H9 (cell line): ENCODE measurements around the gene ACAD10. TPM values are rescaled to one million over a fixed set of nuclear protein-coding genes. Genes with fewer than 3 reads are reported as not detected.

ENCODE experiments used
- DNase-seq: peaks from one replicate; pipeline ENCODE4 v3.0.0-alpha.2; 2017
- H2AFZ ChIP-seq: one replicate; pipeline ENCODE4 v1.6.1; 2013; ENCODE audit warnings: mild to moderate bottlenecking, low read length, control low read depth, moderate library complexity
- H2AK5ac ChIP-seq: 2 replicates; pipeline ENCODE4 v1.6.1; 2013; ENCODE audit warnings: low read length, control low read depth, mixed read lengths; ENCODE audit not compliant: insufficient read length
- H2BK120ac ChIP-seq: one replicate; pipeline ENCODE4 v1.6.1; 2013; ENCODE audit warnings: low read depth, mild to moderate bottlenecking, low read length, control low read depth, inconsistent platforms; ENCODE audit not compliant: poor library complexity, severe bottlenecking
- H2BK12ac ChIP-seq: 2 replicates; pipeline ENCODE4 v1.6.1; 2013; ENCODE audit warnings: low read length, control low read depth, mixed read lengths, low read depth; ENCODE audit not compliant: insufficient read length
- H2BK15ac ChIP-seq: 2 replicates; pipeline ENCODE4 v1.6.1; 2013; ENCODE audit warnings: low read depth, low read length, control low read depth
- H2BK20ac ChIP-seq: one replicate; pipeline ENCODE4 v1.6.1; 2013; ENCODE audit warnings: low read depth, mild to moderate bottlenecking, low read length, control low read depth, inconsistent platforms; ENCODE audit not compliant: poor library complexity, severe bottlenecking
- H2BK5ac ChIP-seq: 2 replicates; pipeline ENCODE4 v1.6.1; 2013; ENCODE audit warnings: low read length, control low read depth, mixed read lengths; ENCODE audit not compliant: insufficient read length
- H3K14ac ChIP-seq: 2 replicates; pipeline ENCODE4 v1.6.1; 2013; ENCODE audit warnings: low read length, control low read depth; ENCODE audit not compliant: insufficient read depth
- H3K18ac ChIP-seq: 2 replicates; pipeline ENCODE4 v1.6.1; 2013; ENCODE audit warnings: low read depth, mild to moderate bottlenecking, mixed read lengths, low read length, control low read depth; ENCODE audit not compliant: insufficient read length
- H3K23ac ChIP-seq: 2 replicates; pipeline ENCODE4 v1.6.1; 2013; ENCODE audit warnings: low read length, control low read depth, mixed read lengths, low read depth; ENCODE audit not compliant: insufficient read length
- H3K23me2 ChIP-seq: 2 replicates; pipeline ENCODE4 v1.6.1; 2013; ENCODE audit warnings: low read depth, mild to moderate bottlenecking, mixed read lengths, low read length, control low read depth; ENCODE audit not compliant: insufficient read length, poor library complexity, severe bottlenecking
- H3K27ac ChIP-seq: 2 replicates; pipeline ENCODE4 v1.5.1; 2013; ENCODE audit warnings: low read length, control low read depth, mixed read lengths, low read depth; ENCODE audit not compliant: insufficient read length
- H3K27me3 ChIP-seq: 2 replicates; pipeline ENCODE4 v1.6.1; 2013; ENCODE audit warnings: low read length, control low read depth, inconsistent platforms; ENCODE audit not compliant: insufficient read depth
- H3K4ac ChIP-seq: 2 replicates; pipeline ENCODE4 v1.6.1; 2013; ENCODE audit warnings: low read depth, mild to moderate bottlenecking, control low read depth, inconsistent platforms, low read length, moderate library complexity
- H3K4me1 ChIP-seq: 2 replicates; pipeline ENCODE4 v1.6.1; 2013; ENCODE audit warnings: low read length, control low read depth, inconsistent platforms; ENCODE audit not compliant: insufficient read depth
- H3K4me2 ChIP-seq: 2 replicates; pipeline ENCODE4 v1.6.1; 2013; ENCODE audit warnings: low read length, control low read depth, mixed read lengths; ENCODE audit not compliant: insufficient read length, insufficient read depth
- H3K56ac ChIP-seq: 2 replicates; pipeline ENCODE4 v1.6.1; 2013; ENCODE audit warnings: low read depth, mild to moderate bottlenecking, mixed read lengths, low read length, control low read depth; ENCODE audit not compliant: insufficient read length
- H3K79me1 ChIP-seq: 2 replicates; pipeline ENCODE4 v1.6.1; 2013; ENCODE audit warnings: low read depth, mild to moderate bottlenecking, moderate library complexity, low read length, control low read depth, inconsistent platforms; ENCODE audit not compliant: insufficient read depth, poor library complexity, severe bottlenecking
- H3K79me2 ChIP-seq: 2 replicates; pipeline ENCODE4 v1.6.1; 2013; ENCODE audit warnings: low read length, control low read depth, inconsistent platforms; ENCODE audit not compliant: insufficient read depth
- H3K9ac ChIP-seq: 2 replicates; pipeline ENCODE4 v1.6.1; 2013; ENCODE audit warnings: low read length, control low read depth, mixed read lengths; ENCODE audit not compliant: insufficient read length; ENCODE audit errors: extremely low read depth
- H3K9me3 ChIP-seq: one replicate; pipeline ENCODE4 v1.6.1; 2013; ENCODE audit warnings: low read depth, low read length, inconsistent platforms; ENCODE audit not compliant: control insufficient read depth
- H3T11ph ChIP-seq: one replicate; pipeline ENCODE4 v1.6.1; 2013; ENCODE audit warnings: mild to moderate bottlenecking, low read length, control low read depth, inconsistent platforms
- H4K20me1 ChIP-seq: one replicate; pipeline ENCODE4 v1.6.1; 2013; ENCODE audit not compliant: control insufficient read depth, insufficient read length, insufficient read depth
- H4K5ac ChIP-seq: 2 replicates; pipeline ENCODE4 v1.6.1; 2013; ENCODE audit warnings: low read depth, mild to moderate bottlenecking, mixed read lengths, low read length, control low read depth; ENCODE audit not compliant: insufficient read length
- H4K8ac ChIP-seq: replicated peaks from 2 replicates; pipeline ENCODE4 v1.6.1; 2013; ENCODE audit warnings: low read length, control low read depth, mixed read lengths, low read depth; ENCODE audit not compliant: insufficient read length
- H4K91ac ChIP-seq: 2 replicates; pipeline ENCODE4 v1.6.1; 2013; ENCODE audit warnings: low read depth, mild to moderate bottlenecking, moderate library complexity, mixed read lengths, low read length, control low read depth; ENCODE audit not compliant: insufficient read length
- H3K27ac Mint-ChIP-seq, 3 experiments: 2 replicates in 2 of 3; 3 replicates in 1 of 3; pipeline ENCODE4 v1.8.0; 2020 to 2021; ENCODE audit warnings: mixed read lengths in 3 of 3, mild to moderate bottlenecking in 1 of 3, moderate library complexity in 1 of 3
- H3K27me3 Mint-ChIP-seq: 2 replicates; pipeline ENCODE4 v1.8.0; 2021; ENCODE audit warnings: low read depth, mild to moderate bottlenecking, moderate library complexity, mixed read lengths
- H3K36me3 Mint-ChIP-seq, 3 experiments: 2 replicates in 2 of 3; 3 replicates in 1 of 3; pipeline ENCODE4 v1.8.0; 2020 to 2021; ENCODE audit warnings: low read depth in 3 of 3, mixed read lengths in 3 of 3; ENCODE audit not compliant: insufficient read depth in 1 of 3
- H3K4me1 Mint-ChIP-seq, 2 experiments: 2 replicates each; pipeline ENCODE4 v1.8.0; 2020; ENCODE audit warnings: mixed read lengths in 2 of 2
- H3K4me3 Mint-ChIP-seq, 2 experiments: 2 replicates in 1 of 2; 3 replicates in 1 of 2; pipeline ENCODE4 v1.8.0; 2020 to 2021; ENCODE audit warnings: mild to moderate bottlenecking in 2 of 2, mixed read lengths in 2 of 2, moderate library complexity in 1 of 2
- H3K9me3 Mint-ChIP-seq, 2 experiments: 2 replicates in 1 of 2; 3 replicates in 1 of 2; pipeline ENCODE4 v1.8.0; 2020; ENCODE audit warnings: mild to moderate bottlenecking in 2 of 2, mixed read lengths in 2 of 2, moderate library complexity in 1 of 2
- CTCF ChIP-seq: fragments of 200-600 bp; sonication (generic); conservative IDR thresholded peaks from 3 replicates; pipeline ENCODE4 v1.8.0; 2021; ENCODE audit warnings: antibody characterized with exemption, mild to moderate bottlenecking
- WGBS: extraction: QIAGEN DNeasy Blood & Tissue Kit; methylation state at CpG from one replicate; pipeline ENCODE4 v1.1.7; 2013; ENCODE audit warnings: missing lambda C conversion rate, low lambda C conversion rate, mixed read lengths; ENCODE audit not compliant: insufficient read length; ENCODE audit errors: extremely low coverage; 5-methylcytosine and 5-hydroxymethylcytosine counted together
- total RNA-seq: library from RNA; stranded (reverse); gene quantifications from 2 replicates; pipeline ENCODE4 v1.2.1, GENCODE V29; 2021

Gene ACAD10
- total RNA-seq, 1 experiment from 2014 or later: 25.7 TPM

DNA sequence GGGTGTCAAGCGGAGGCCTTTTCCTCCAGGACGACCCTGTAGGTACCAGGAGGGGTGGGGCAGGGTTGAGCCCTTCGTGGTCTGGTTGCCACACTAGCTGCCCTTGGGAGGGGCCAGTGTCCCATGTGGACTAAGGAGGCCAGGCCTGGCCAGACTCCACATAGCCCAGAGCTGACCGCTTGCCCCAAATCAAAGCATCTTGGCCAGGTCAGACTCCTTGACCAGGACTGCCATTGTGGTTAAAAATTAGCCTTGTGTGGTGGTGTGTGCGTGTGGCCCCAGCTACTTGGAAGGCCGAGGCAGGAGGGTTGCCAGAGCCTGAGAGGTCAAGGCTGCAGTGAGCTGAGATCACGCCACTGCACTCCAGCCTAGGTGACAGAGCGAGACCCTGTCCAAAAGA, 105.7 kb downstream of the ACAD10 start:
- Histone ChIP-seq H3K23me2 (no peaks in the 10 kb centered on the region), H3K9ac (no peak overlapping the region), H2AFZ (no peak overlapping the region), H3K79me1 (no peaks in the 10 kb centered on the region), H3K4ac (no peak overlapping the region), H3K27ac (no peak overlapping the region), H3K56ac (no peak overlapping the region), H2BK20ac (no peak overlapping the region), H4K91ac (no peak overlapping the region), H2BK12ac (no peak overlapping the region), H2BK5ac (no peak overlapping the region), H2BK15ac (no peak overlapping the region), H3K14ac (no peak overlapping the region), H3K23ac (no peak overlapping the region), H4K20me1 (no peaks in the 10 kb centered on the region), H3K4me2 (no peak overlapping the region), H4K5ac (no peak overlapping the region), H2BK120ac (no peak overlapping the region), H3K18ac (no peak overlapping the region), H3K27me3 (no peaks in the 10 kb centered on the region), H3K4me1 (no peaks in the 10 kb centered on the region), H3K9me3 (no peaks in the 10 kb centered on the region), H3T11ph (no peak overlapping the region), H2AK5ac (no peak overlapping the region), H4K8ac (no peak overlapping the region), H3K79me2 (no peaks in the 10 kb centered on the region)
- H3K36me3 Mint-ChIP-seq: peaks cover 13 to 58% (median 47%) of the 10 kb centered on the region in 3 experiments; a peak in 6 of 7 replicates
- no CpG with 5 or more reads among the region's 8 CpGs for WGBS
- H3K27me3 Mint-ChIP-seq: no peaks in the 10 kb centered on the region
- H3K4me3 Mint-ChIP-seq: no peak overlapping the region
- no peak for TF ChIP-seq CTCF
- H3K4me1 Mint-ChIP-seq: no peaks in the 10 kb centered on the region
- no peak for DNase-seq
- no peaks in the 10 kb centered on the region for H3K9me3 Mint-ChIP-seq
- H3K27ac Mint-ChIP-seq: peak overlapping the region in 1 of 3 experiments; percentile 53; a peak in 2 of 7 replicates
